HG03521 (cell line): ENCODE measurements around the gene WDFY2.

Experiments used
- ATAC-seq: cut with Tn5 transposase; IDR thresholded peaks from one replicate; pipeline ENCODE4 v1.9.1; 2021; ENCODE audit warnings: mild to moderate bottlenecking, moderate library complexity; ENCODE audit not compliant: unreplicated experiment

Gene WDFY2

GRCh38 chr13:51659276-51660127 is 75.2 kb downstream of the WDFY2 start:
- no peak for ATAC-seq

GRCh38 chr13:51660813-51661212 is 76.6 kb downstream of the WDFY2 start:
- ATAC-seq: no peak

DNA sequence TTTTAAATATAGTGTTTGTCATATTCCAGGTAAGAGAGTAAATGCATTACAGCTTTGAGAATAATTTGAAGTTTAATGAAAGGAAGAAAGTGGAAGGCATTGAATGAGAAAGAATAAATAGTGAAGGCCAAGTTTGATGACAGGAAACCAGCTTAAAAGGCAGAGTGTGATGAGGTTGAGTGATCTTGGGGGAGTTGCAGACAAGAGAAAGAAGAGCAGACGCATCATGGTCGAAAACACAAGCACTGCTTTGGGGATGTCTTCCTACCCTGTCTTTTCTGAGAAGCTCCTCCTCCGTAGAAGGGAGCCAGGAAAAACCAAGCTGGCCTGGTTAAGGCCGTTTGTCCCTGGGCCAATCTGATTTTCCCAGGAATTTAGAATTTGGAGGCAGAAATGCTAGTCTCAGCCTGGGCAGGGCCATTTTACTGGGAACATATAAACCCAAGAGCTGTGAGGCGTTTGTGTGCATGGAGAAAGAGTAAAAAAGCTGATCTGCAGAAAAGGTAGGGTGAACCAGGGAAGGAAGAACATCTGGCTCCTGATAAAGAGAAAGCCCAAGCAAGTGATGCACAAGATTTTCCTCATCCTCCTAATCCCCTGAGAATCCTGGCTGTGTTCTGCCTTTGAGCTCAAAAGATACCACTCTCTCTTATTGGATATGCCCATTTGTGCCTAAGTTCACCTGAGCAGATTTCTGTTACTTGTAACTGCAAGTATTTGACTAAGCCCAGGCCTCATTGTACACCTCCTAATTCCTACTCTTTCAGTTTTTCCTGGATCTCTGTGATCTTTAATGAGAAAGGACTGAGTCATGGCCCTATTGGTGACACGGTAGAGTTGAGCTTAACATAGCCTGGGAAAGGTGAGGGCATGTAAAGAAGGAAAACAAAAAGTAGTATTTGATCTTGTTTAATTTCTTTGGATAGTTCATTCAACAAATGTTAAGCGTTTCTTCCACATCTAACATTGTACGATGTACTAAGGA is 80.0 kb downstream of the WDFY2 start:
- ATAC-seq: no peak

DNA sequence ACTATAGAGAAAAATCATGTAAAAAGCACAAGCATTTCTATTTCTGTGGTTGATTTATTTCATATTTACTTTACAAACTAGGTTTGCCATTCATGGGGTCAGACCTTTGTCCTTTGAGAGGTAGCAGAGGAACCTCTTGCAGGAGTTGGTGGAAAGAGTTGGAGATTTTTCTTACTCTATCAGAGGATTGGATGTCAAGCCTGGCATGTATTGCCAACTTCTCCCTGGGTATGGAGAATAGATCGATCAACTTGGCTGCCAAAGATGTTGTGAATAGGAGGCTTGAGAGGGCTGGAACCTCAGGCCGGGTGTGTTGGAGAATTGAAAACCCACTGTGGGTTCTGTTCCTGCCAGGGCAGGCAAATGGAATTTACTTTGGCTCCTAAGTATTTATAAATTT is 81.2 kb downstream of the WDFY2 start:
- ATAC-seq: no peak

DNA sequence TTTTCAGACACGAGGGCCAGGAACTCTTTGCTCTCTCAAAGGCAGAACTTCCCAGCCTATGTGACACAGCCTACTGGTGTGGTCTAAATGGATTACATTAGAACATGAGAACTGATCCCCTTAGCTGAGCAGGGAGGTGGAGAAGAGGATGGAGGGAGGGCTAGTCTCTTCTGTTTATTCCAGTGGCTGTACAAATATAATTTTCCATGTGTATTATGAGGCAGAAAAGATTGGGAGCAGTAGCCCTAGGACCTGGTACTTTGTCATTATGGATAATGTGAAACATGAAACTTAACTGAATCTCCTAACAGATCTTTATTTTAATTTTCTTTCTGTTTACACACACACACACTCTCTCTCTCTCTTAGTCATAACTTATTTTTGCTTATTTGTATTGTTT is 82.1 kb downstream of the WDFY2 start:
- no peak for ATAC-seq

- no peak for ATAC-seq
Observed at GRCh38 chr13:51666839-51667238, 82.6 kb downstream of the WDFY2 start.

GRCh38 chr13:51668580-51669195 is 84.4 kb downstream of the WDFY2 start:
- ATAC-seq: no peak

DNA sequence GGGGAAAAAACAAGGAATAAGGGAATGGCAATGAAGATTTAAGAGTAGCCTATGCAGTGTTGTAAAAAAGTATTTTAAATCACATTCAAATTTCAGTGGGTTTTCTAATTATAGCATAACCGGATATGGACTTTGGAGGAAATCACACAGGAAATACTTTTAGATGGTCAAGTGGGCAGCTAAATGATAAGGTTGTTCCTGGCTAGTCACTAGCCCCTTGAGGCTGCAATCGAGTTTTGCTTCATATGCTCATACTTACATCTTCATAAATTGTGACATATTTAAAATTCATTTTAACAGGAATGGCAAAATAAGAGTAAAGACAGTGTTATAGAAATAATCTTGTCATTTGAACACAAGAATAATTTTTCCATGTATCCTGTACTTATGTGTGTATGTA is 88.9 kb downstream of the WDFY2 start:
- no peak for ATAC-seq

- no peak for ATAC-seq
Observed at GRCh38 chr13:51674276-51674675, 90.0 kb downstream of the WDFY2 start.

GRCh38 chr13:51675385-51675784 is 91.1 kb downstream of the WDFY2 start:
- ATAC-seq: no peak

- ATAC-seq: no peak
Observed at GRCh38 chr13:51675877-51676276, 91.6 kb downstream of the WDFY2 start.

- no peak for ATAC-seq
Observed at GRCh38 chr13:51676739-51677138, 92.5 kb downstream of the WDFY2 start.

DNA sequence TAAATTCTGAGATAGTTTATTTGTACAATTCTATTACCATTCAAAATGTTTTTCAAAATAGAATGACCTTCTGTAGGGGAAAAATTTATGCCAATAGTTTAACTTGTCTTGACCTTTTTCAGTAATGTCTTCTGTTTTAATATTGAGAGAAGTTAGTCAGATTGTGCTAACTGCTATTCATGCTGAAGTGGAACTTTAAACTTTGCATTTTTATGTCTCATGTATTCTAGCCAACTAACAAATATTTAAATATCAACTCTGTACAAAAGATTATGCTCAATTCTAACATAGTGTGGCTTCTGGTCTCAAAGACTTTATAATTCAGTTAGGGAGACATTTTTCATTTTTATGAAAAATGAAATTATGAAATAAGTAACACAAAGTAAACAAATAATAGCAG is 94.2 kb downstream of the WDFY2 start:
- ATAC-seq: no peak

- ATAC-seq: no peak
Observed at GRCh38 chr13:51679616-51680015, 95.4 kb downstream of the WDFY2 start.

DNA sequence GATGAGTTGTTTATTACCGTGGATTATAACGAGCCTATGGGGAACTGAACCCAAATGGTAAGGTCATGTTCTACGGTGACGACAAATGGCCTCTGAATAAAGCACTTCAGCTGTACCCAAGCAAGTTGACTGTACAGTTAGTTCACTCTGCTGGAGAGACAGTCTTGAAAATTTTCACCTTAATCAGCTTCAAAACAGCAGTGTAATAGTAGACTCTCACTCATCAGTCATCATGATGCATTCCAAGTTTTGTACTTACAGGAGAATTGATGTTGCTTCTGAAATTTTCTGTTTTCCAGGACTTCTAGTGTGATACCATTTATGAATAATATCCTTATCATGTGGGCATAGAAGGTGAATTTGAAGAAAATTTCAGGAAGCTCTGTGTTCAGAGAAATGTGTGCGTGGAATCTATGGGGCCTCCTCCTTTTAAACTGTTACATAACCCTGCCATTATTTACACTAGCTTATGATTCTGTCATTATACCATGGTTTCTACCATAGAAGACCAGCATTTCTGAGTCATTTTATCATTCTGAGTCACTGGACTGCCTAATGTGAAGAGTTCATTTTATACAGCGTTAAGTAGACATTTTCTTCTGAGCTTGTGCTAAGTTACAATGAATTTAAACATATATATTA is 96.9 kb downstream of the WDFY2 start:
- no peak for ATAC-seq

GRCh38 chr13:51682686-51683085 is 98.4 kb downstream of the WDFY2 start:
- ATAC-seq: no peak

- ATAC-seq: no peak
Observed at GRCh38 chr13:51683597-51683996, 99.3 kb downstream of the WDFY2 start.

- ATAC-seq: no peak
Observed at GRCh38 chr13:51684076-51684475, 99.8 kb downstream of the WDFY2 start.

DNA sequence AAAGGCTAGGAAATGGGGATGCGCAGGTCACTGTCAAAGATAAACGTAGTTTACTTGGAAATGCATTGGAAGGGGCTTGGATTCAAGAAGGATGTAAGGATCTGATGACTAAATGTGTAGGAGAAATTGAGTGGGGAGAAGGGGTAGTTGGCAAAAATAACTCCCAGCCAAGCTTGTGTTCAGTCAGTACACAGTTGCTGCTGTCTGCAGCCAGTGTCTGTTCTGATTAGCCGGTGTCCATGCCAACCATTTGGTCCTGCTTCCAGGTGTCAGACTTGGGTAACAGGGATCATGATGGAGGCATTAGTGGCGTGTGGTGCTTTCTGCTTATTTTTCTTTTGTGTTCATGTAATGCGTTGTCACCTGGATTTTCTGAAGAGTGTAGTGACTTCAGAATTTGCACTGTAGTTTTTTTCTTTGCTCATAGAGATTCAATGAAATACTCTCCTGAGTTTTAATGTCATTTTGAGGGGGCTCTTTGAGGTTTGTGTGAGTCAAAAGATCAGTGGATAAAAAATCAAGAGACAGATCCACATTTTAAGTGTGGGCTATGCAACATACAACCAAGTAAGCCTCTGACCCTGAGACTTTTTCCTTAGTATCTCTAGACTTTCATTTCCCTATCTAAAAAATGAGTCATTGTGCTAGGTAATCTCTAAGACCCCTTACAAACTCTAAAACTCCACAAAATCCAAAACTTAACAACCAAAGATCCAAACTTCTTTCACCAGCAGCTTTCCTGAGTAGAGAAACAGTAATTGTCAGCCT is 103.9 kb downstream of the WDFY2 start:
- no peak for ATAC-seq
